ENCODE data around the gene TARDBP. TPM values are rescaled to one million over a fixed set of nuclear protein-coding genes. Genes with fewer than 3 reads are reported as not detected.

TARDBP gene
- total and polyA plus RNA-seq, 2 donors (not counting 1 experiment from before 2014, with no cell fraction given) = 97.1 to 161 TPM

DNA sequence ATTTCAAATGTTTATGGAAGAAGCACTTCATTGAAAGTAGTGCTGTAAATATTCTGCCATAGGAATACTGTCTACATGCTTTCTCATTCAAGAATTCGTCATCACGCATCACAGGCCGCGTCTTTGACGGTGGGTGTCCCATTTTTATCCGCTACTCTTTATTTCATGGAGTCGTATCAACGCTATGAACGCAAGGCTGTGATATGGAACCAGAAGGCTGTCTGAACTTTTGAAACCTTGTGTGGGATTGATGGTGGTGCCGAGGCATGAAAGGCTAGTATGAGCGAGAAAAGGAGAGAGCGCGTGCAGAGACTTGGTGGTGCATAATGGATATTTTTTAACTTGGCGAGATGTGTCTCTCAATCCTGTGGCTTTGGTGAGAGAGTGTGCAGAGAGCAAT lies 10.7 kb downstream of the TARDBP start:
- no peaks in the 10 kb centered on the region for H4K20me1 ChIP-seq (ENCODE audit: control insufficient read depth, extremely low read depth, insufficient read depth, low read length)
- DNase-seq (ENCODE audit: low read depth in 2 of 2) = no peak
- TF ChIP-seq EZH2 (IDR thresholded peaks at IDR 0.05; ENCODE audit: low read length, missing control alignments) = no peak
- TF ChIP-seq, protein P1, sequence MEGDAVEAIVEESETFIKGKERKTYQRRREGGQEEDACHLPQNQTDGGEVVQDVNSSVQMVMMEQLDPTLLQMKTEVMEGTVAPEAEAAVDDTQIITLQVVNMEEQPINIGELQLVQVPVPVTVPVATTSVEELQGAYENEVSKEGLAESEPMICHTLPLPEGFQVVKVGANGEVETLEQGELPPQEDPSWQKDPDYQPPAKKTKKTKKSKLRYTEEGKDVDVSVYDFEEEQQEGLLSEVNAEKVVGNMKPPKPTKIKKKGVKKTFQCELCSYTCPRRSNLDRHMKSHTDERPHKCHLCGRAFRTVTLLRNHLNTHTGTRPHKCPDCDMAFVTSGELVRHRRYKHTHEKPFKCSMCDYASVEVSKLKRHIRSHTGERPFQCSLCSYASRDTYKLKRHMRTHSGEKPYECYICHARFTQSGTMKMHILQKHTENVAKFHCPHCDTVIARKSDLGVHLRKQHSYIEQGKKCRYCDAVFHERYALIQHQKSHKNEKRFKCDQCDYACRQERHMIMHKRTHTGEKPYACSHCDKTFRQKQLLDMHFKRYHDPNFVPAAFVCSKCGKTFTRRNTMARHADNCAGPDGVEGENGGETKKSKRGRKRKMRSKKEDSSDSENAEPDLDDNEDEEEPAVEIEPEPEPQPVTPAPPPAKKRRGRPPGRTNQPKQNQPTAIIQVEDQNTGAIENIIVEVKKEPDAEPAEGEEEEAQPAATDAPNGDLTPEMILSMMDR (conservative IDR thresholded peaks at IDR 0.05 in 1 of 2, IDR thresholded peaks at IDR 0.05 in 1 of 2; ENCODE audit: low read depth in 1 of 2, low read length in 2 of 2) = no peak
- no peak overlapping the region for H3K4me2 ChIP-seq (ENCODE audit: extremely low read depth, insufficient read depth, low read length)
- no peak overlapping the region for H3K27ac ChIP-seq (ENCODE audit: insufficient read depth, low read length)
- no peaks in the 10 kb centered on the region for H3K27me3 ChIP-seq (ENCODE audit: control insufficient read depth, insufficient read depth, low read length)
- no peaks in the 10 kb centered on the region for H3K4me1 ChIP-seq (ENCODE audit: control insufficient read depth, extremely low read depth, insufficient read depth, low read length)
- no peak overlapping the region for H3K9ac ChIP-seq (ENCODE audit: insufficient read depth, low read length)
- H2AFZ ChIP-seq (ENCODE audit: low read length) = no peak overlapping the region
- peaks cover 3% of the 10 kb centered on the region for H3K79me2 ChIP-seq (ENCODE audit: control insufficient read depth, insufficient read depth, low read length)
- H3K36me3 ChIP-seq (ENCODE audit: control insufficient read depth, insufficient read depth, low read length) = peaks cover 19% of the 10 kb centered on the region
- no peaks in the 10 kb centered on the region for H3K9me3 ChIP-seq (ENCODE audit: control insufficient read depth, insufficient read depth, low read depth, low read length)
- H3K4me3 ChIP-seq (replicated peaks in 1 of 4; ENCODE audit: control extremely low read depth in 1 of 4, insufficient read depth in 1 of 4, low read depth in 3 of 4, low read length in 4 of 4) = no peak overlapping the region

GRCh38 chr1:11024154-11024873 lies 11.9 kb downstream of the TARDBP start:
- peaks cover 13% of the 10 kb centered on the region for H3K36me3 ChIP-seq (ENCODE audit: control insufficient read depth, insufficient read depth, low read length)

DNA sequence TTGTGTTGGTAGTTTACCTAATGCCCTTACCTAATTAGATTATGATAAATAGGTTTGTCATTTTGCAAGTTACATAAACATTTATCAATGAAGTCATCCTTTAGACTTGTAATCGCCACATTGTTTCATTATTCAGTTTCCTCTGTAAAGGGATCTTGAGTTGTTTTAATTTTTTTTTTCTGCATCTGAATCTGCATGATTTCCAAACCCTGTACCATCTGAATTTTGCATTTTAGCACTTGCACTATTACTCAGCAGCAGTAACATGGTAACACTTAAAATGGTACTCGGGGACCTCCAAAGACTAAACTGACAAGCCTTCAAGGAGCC lies 12.4 kb downstream of the TARDBP start:
- no peak overlapping the region for H3K9ac ChIP-seq (ENCODE audit: insufficient read depth, low read length)
- no peak overlapping the region for H3K4me2 ChIP-seq (ENCODE audit: extremely low read depth, insufficient read depth, low read length)
- H3K4me3 ChIP-seq (replicated peaks in 1 of 4; ENCODE audit: control extremely low read depth in 1 of 4, insufficient read depth in 1 of 4, low read depth in 3 of 4, low read length in 4 of 4) = no peak overlapping the region
- H3K4me1 ChIP-seq (ENCODE audit: control insufficient read depth, extremely low read depth, insufficient read depth, low read length) = no peaks in the 10 kb centered on the region
- no peak for DNase-seq (ENCODE audit: low read depth in 2 of 2)
- no peaks in the 10 kb centered on the region for H3K79me2 ChIP-seq (ENCODE audit: control insufficient read depth, insufficient read depth, low read length)
- no peak for TF ChIP-seq EZH2 (IDR thresholded peaks at IDR 0.05; ENCODE audit: low read length, missing control alignments)
- TF ChIP-seq, protein P1 (conservative IDR thresholded peaks at IDR 0.05 in 1 of 2, IDR thresholded peaks at IDR 0.05 in 1 of 2; ENCODE audit: low read depth in 1 of 2, low read length in 2 of 2) = no peak
- H3K27ac ChIP-seq (ENCODE audit: insufficient read depth, low read length) = no peak overlapping the region
- H2AFZ ChIP-seq (ENCODE audit: low read length) = no peak overlapping the region
- peaks cover 13% of the 10 kb centered on the region for H3K36me3 ChIP-seq (ENCODE audit: control insufficient read depth, insufficient read depth, low read length)
- no peaks in the 10 kb centered on the region for H3K27me3 ChIP-seq (ENCODE audit: control insufficient read depth, insufficient read depth, low read length)
- H4K20me1 ChIP-seq (ENCODE audit: control insufficient read depth, extremely low read depth, insufficient read depth, low read length) = no peaks in the 10 kb centered on the region
- no peaks in the 10 kb centered on the region for H3K9me3 ChIP-seq (ENCODE audit: control insufficient read depth, insufficient read depth, low read depth, low read length)

More at GRCh38 chr1:11024154-11024873, 11.9 kb downstream of the TARDBP start:
- Histone ChIP-seq H3K27ac (ENCODE audit: insufficient read depth, low read length) (no peak overlapping the region), H3K4me2 (ENCODE audit: extremely low read depth, insufficient read depth, low read length) (no peak overlapping the region), H3K79me2 (ENCODE audit: control insufficient read depth, insufficient read depth, low read length) (peaks cover under 1% of the 10 kb centered on the region), H3K4me1 (ENCODE audit: control insufficient read depth, extremely low read depth, insufficient read depth, low read length) (no peaks in the 10 kb centered on the region), H4K20me1 (ENCODE audit: control insufficient read depth, extremely low read depth, insufficient read depth, low read length) (no peaks in the 10 kb centered on the region), H2AFZ (ENCODE audit: low read length) (no peak overlapping the region), H3K27me3 (ENCODE audit: control insufficient read depth, insufficient read depth, low read length) (no peaks in the 10 kb centered on the region), H3K9ac (ENCODE audit: insufficient read depth, low read length) (no peak overlapping the region), H3K9me3 (ENCODE audit: control insufficient read depth, insufficient read depth, low read depth, low read length) (no peaks in the 10 kb centered on the region), H3K4me3 (replicated peaks in 1 of 4; ENCODE audit: control extremely low read depth in 1 of 4, insufficient read depth in 1 of 4, low read depth in 3 of 4, low read length in 4 of 4) (no peak overlapping the region)
- DNase-seq (ENCODE audit: low read depth in 2 of 2) = no peak
- TF ChIP-seq EZH2 (IDR thresholded peaks at IDR 0.05; ENCODE audit: low read length, missing control alignments) = no peak
- TF ChIP-seq, protein P1 (conservative IDR thresholded peaks at IDR 0.05 in 1 of 2, IDR thresholded peaks at IDR 0.05 in 1 of 2; ENCODE audit: low read depth in 1 of 2, low read length in 2 of 2) = no peak

Measured in fibroblast of lung (primary cell).